SHP77 (cell line): ENCODE results near the gene OR5B2.
"Not testable (repeated sequence)": the region's sequence is repeated elsewhere in the genome, so short reads cannot be mapped to it uniquely, and the experiment has no call there.

ENCODE experiments used
- DNase-seq, 2 experiments: peaks; one replicate each; lab custom pipeline; 2025; lab: John Stamatoyannopoulos, UW

The OR5B2 gene

GRCh38 chr11:58428021-58428420, at the start of gene OR5B2:
Gene OR5B2, minus strand, starts transcription at chr11:58428121. Its CDS starts 4,860 bp downstream, at chr11:58423261.
- no peak for DNase-seq

- DNase-seq = no peak
These were observed 44.0 kb upstream of the OR5B2 start for GRCh38 chr11:58471892-58472291.

- DNase-seq = no peak
These were observed 38.4 kb upstream of the OR5B2 start for GRCh38 chr11:58466293-58466692.

- no peak for DNase-seq
These were observed 37.8 kb upstream of the OR5B2 start for GRCh38 chr11:58465690-58466089.

GRCh38 chr11:58451585-58451984, 23.7 kb upstream of the OR5B2 start:
- no peak for DNase-seq

- no peak for DNase-seq
These were observed 18.4 kb upstream of the OR5B2 start for GRCh38 chr11:58446294-58446693.

GRCh38 chr11:58444300-58444699, 16.4 kb upstream of the OR5B2 start:
- no peak for DNase-seq

GRCh38 chr11:58442136-58442535, 14.2 kb upstream of the OR5B2 start, which contains the start of gene OR5B12:
Gene OR5B12, minus strand, starts transcription at chr11:58442236. Its CDS starts 2,085 bp downstream, at chr11:58440151.
- no peak for DNase-seq

- DNase-seq = no peak
These were observed 10.6 kb upstream of the OR5B2 start for GRCh38 chr11:58438486-58438885.

- no peak for DNase-seq
These were observed 6.3 kb upstream of the OR5B2 start for GRCh38 chr11:58434217-58434616.

GRCh38 chr11:58433638-58434203, 5.8 kb upstream of the OR5B2 start:
- no peak for DNase-seq

GRCh38 chr11:58429273-58429672, 1.4 kb upstream of the OR5B2 start:
- no peak for DNase-seq

GRCh38 chr11:58406774-58407173, 21.1 kb downstream of the OR5B2 start, which contains the start of gene OR5B3:
Gene OR5B3, minus strand, starts transcription at chr11:58406874. Its CDS starts 3,465 bp downstream, at chr11:58403409.
- DNase-seq = no peak

- not testable (repeated sequence) for DNase-seq
These were observed 28.3 kb downstream of the OR5B2 start for GRCh38 chr11:58399622-58400021.

GRCh38 chr11:58395581-58395980, 32.3 kb downstream of the OR5B2 start:
- DNase-seq = no peak

- no peak for DNase-seq
These were observed 33.7 kb downstream of the OR5B2 start for GRCh38 chr11:58394195-58394594.

- DNase-seq = no peak
These were observed 35.2 kb downstream of the OR5B2 start for GRCh38 chr11:58392746-58393145.

- no peak for DNase-seq
These were observed 36.0 kb downstream of the OR5B2 start for GRCh38 chr11:58391879-58392278.

GRCh38 chr11:58390551-58391063, 37.3 kb downstream of the OR5B2 start:
- DNase-seq = no peak
